ENCODE data around the gene CCDC81.

CCDC81 gene

GRCh38 chr11:86395061-86395551, 20.4 kb downstream of the CCDC81 start:
- Histone ChIP-seq H3K4me1 (ENCODE audit: control insufficient read depth in 1 of 2, insufficient read depth in 2 of 2, low read length in 2 of 2) (no peaks in the 10 kb centered on the region), H3K79me1 (ENCODE audit: low read length) (no peaks in the 10 kb centered on the region)
- WGBS (ENCODE audit: extremely low coverage, insufficient coverage, insufficient read length) = no CpG with 5 or more reads among the region's 6 CpGs

DNA sequence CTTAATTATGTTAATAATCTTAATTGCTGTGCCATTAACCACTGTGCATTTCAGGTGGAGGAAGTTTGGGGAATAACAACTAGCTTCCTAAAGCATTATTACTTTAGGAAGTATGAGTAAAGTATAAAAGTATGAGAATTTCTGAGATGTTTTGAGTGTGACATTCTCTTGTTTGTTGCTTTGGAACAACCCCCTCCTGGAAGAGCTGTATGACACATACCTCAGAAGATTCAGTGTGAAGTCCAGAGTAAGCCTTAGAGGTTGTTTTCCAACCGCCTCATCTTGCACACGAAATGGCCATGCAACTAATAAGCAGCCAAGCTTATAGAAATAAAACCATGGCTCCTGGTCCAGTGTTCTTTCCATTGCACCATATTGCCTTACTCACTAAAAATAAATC, 21.7 kb downstream of the CCDC81 start:
- Histone ChIP-seq H2AFZ (ENCODE audit: insufficient read depth, low read length, poor library complexity) (no peak overlapping the region), H3K4me3 (ENCODE audit: low read depth, low read length) (no peak overlapping the region), H2BK12ac (ENCODE audit: low read length) (no peak overlapping the region), H3K9me3 (ENCODE audit: insufficient read depth, low read depth, low read length) (no peaks in the 10 kb centered on the region), H3K36me3 (ENCODE audit: control insufficient read depth in 1 of 2, insufficient read depth in 2 of 2, low read length in 2 of 2) (no peaks in the 10 kb centered on the region), H4K8ac (ENCODE audit: low read depth, low read length) (no peak overlapping the region), H3K27ac (ENCODE audit: low read depth, low read length) (no peak overlapping the region), H3K23ac (ENCODE audit: low read length) (no peak overlapping the region), H3K18ac (ENCODE audit: low read length) (no peak overlapping the region), H3K79me1 (ENCODE audit: low read length) (no peaks in the 10 kb centered on the region), H2BK120ac (ENCODE audit: insufficient read depth, low read length, poor library complexity) (no peak overlapping the region), H3K27me3 (ENCODE audit: insufficient read depth, low read length) (no peaks in the 10 kb centered on the region), H3K79me2 (ENCODE audit: control insufficient read depth, insufficient read depth, low read length, poor library complexity) (no peaks in the 10 kb centered on the region), H4K12ac (ENCODE audit: low read depth, low read length) (no peak overlapping the region), H3K14ac (ENCODE audit: low read length) (no peak overlapping the region), H2BK5ac (ENCODE audit: low read depth, low read length, poor library complexity) (no peak overlapping the region), H3K4ac (ENCODE audit: low read depth, low read length) (no peak overlapping the region), H3K4me2 (ENCODE audit: low read length) (no peak overlapping the region), H2AK5ac (ENCODE audit: low read length) (no peak overlapping the region), H3K9ac (ENCODE audit: low read length) (no peak overlapping the region), H3K4me1 (ENCODE audit: control insufficient read depth in 1 of 2, insufficient read depth in 2 of 2, low read length in 2 of 2) (no peaks in the 10 kb centered on the region), H4K91ac (ENCODE audit: low read depth, low read length) (no peak overlapping the region)
- no CpG with 5 or more reads among the region's 2 CpGs for WGBS (ENCODE audit: extremely low coverage, insufficient coverage, insufficient read length)
- DNase-seq = peak; percentile 16 to 67

More at GRCh38 chr11:86395061-86395551, 20.4 kb downstream of the CCDC81 start:
- Histone ChIP-seq H3K4me3 (ENCODE audit: low read depth, low read length) (no peak overlapping the region), H2BK5ac (ENCODE audit: low read depth, low read length, poor library complexity) (no peak overlapping the region), H2BK120ac (ENCODE audit: insufficient read depth, low read length, poor library complexity) (no peak overlapping the region), H2AK5ac (ENCODE audit: low read length) (no peak overlapping the region), H3K79me2 (ENCODE audit: control insufficient read depth, insufficient read depth, low read length, poor library complexity) (no peaks in the 10 kb centered on the region), H3K9ac (ENCODE audit: low read length) (no peak overlapping the region), H2BK12ac (ENCODE audit: low read length) (no peak overlapping the region), H3K4me2 (ENCODE audit: low read length) (no peak overlapping the region), H3K27ac (ENCODE audit: low read depth, low read length) (no peak overlapping the region), H4K8ac (ENCODE audit: low read depth, low read length) (no peak overlapping the region), H3K36me3 (ENCODE audit: control insufficient read depth in 1 of 2, insufficient read depth in 2 of 2, low read length in 2 of 2) (no peaks in the 10 kb centered on the region), H3K14ac (ENCODE audit: low read length) (no peak overlapping the region), H4K91ac (ENCODE audit: low read depth, low read length) (no peak overlapping the region), H3K9me3 (ENCODE audit: insufficient read depth, low read depth, low read length) (no peaks in the 10 kb centered on the region), H3K18ac (ENCODE audit: low read length) (no peak overlapping the region), H4K12ac (ENCODE audit: low read depth, low read length) (no peak overlapping the region), H3K23ac (ENCODE audit: low read length) (no peak overlapping the region), H2AFZ (ENCODE audit: insufficient read depth, low read length, poor library complexity) (no peak overlapping the region), H3K27me3 (ENCODE audit: insufficient read depth, low read length) (no peaks in the 10 kb centered on the region), H3K4ac (ENCODE audit: low read depth, low read length) (no peak overlapping the region)
- peak in 1 of 2 donors; percentile 30 for DNase-seq

GRCh38 chr11:86397351-86397750, 22.7 kb downstream of the CCDC81 start:
- Histone ChIP-seq H3K4ac (ENCODE audit: low read depth, low read length) (no peak overlapping the region), H2BK5ac (ENCODE audit: low read depth, low read length, poor library complexity) (no peak overlapping the region), H3K18ac (ENCODE audit: low read length) (no peak overlapping the region), H3K27me3 (ENCODE audit: insufficient read depth, low read length) (no peaks in the 10 kb centered on the region), H3K36me3 (ENCODE audit: control insufficient read depth in 1 of 2, insufficient read depth in 2 of 2, low read length in 2 of 2) (no peaks in the 10 kb centered on the region), H3K23ac (ENCODE audit: low read length) (no peak overlapping the region), H3K9me3 (ENCODE audit: insufficient read depth, low read depth, low read length) (no peaks in the 10 kb centered on the region), H3K14ac (ENCODE audit: low read length) (no peak overlapping the region), H2AK5ac (ENCODE audit: low read length) (no peak overlapping the region), H3K9ac (ENCODE audit: low read length) (no peak overlapping the region), H4K91ac (ENCODE audit: low read depth, low read length) (no peak overlapping the region), H2BK12ac (ENCODE audit: low read length) (no peak overlapping the region), H2AFZ (ENCODE audit: insufficient read depth, low read length, poor library complexity) (no peak overlapping the region), H4K8ac (ENCODE audit: low read depth, low read length) (no peak overlapping the region), H3K4me2 (ENCODE audit: low read length) (no peak overlapping the region), H3K79me1 (ENCODE audit: low read length) (no peaks in the 10 kb centered on the region), H3K4me1 (ENCODE audit: control insufficient read depth in 1 of 2, insufficient read depth in 2 of 2, low read length in 2 of 2) (no peaks in the 10 kb centered on the region), H3K79me2 (ENCODE audit: control insufficient read depth, insufficient read depth, low read length, poor library complexity) (no peaks in the 10 kb centered on the region), H2BK120ac (ENCODE audit: insufficient read depth, low read length, poor library complexity) (no peak overlapping the region), H3K4me3 (ENCODE audit: low read depth, low read length) (no peak overlapping the region), H4K12ac (ENCODE audit: low read depth, low read length) (no peak overlapping the region), H3K27ac (ENCODE audit: low read depth, low read length) (no peak overlapping the region)
- no peak for DNase-seq

DNA sequence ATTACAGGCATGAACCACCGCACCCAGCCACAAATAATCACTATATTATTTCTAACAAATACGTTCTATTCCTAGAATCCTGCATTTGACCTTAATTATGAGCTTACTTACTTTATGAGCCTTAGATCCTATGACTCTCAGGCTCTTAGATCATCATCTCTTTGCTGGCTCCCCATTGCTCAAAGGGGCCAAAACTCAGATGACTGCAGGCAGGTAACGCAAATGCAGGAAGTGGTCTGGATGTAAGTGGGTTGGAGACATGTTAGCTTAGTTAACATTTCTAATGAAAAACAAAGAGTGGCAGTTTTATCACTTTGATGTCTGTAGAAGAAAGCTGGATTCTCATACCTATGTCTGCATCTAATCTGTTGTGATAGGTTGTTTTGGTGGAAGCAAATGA, 23.4 kb downstream of the CCDC81 start:
- Histone ChIP-seq H4K91ac (ENCODE audit: low read depth, low read length) (no peak overlapping the region), H3K23ac (ENCODE audit: low read length) (no peak overlapping the region), H3K4ac (ENCODE audit: low read depth, low read length) (no peak overlapping the region), H3K14ac (ENCODE audit: low read length) (no peak overlapping the region), H3K4me1 (ENCODE audit: control insufficient read depth in 1 of 2, insufficient read depth in 2 of 2, low read length in 2 of 2) (no peaks in the 10 kb centered on the region), H4K12ac (ENCODE audit: low read depth, low read length) (no peak overlapping the region), H2BK5ac (ENCODE audit: low read depth, low read length, poor library complexity) (no peak overlapping the region), H3K27me3 (ENCODE audit: insufficient read depth, low read length) (no peaks in the 10 kb centered on the region), H3K36me3 (ENCODE audit: control insufficient read depth in 1 of 2, insufficient read depth in 2 of 2, low read length in 2 of 2) (no peaks in the 10 kb centered on the region), H3K79me2 (ENCODE audit: control insufficient read depth, insufficient read depth, low read length, poor library complexity) (no peaks in the 10 kb centered on the region), H2BK120ac (ENCODE audit: insufficient read depth, low read length, poor library complexity) (no peak overlapping the region), H3K4me2 (ENCODE audit: low read length) (no peak overlapping the region), H3K9me3 (ENCODE audit: insufficient read depth, low read depth, low read length) (no peaks in the 10 kb centered on the region), H3K9ac (ENCODE audit: low read length) (no peak overlapping the region), H3K4me3 (ENCODE audit: low read depth, low read length) (no peak overlapping the region), H3K27ac (ENCODE audit: low read depth, low read length) (no peak overlapping the region), H2BK12ac (ENCODE audit: low read length) (no peak overlapping the region), H2AFZ (ENCODE audit: insufficient read depth, low read length, poor library complexity) (no peak overlapping the region), H2AK5ac (ENCODE audit: low read length) (no peak overlapping the region), H3K79me1 (ENCODE audit: low read length) (no peaks in the 10 kb centered on the region), H3K18ac (ENCODE audit: low read length) (no peak overlapping the region), H4K8ac (ENCODE audit: low read depth, low read length) (no peak overlapping the region)
- 100% methylated on average over 1 of the region's 3 CpGs for WGBS (ENCODE audit: extremely low coverage, insufficient coverage, insufficient read length)
- DNase-seq = no peak
